ENCODE results near the gene TMEM185A. TPM values are rescaled to one million over a fixed set of nuclear protein-coding genes. Genes with fewer than 3 reads are reported as not detected.

The TMEM185A gene
- total RNA-seq, 6 experiments from 2014 or later = 6.4 to 10.6 (median 7.4) TPM

DNA sequence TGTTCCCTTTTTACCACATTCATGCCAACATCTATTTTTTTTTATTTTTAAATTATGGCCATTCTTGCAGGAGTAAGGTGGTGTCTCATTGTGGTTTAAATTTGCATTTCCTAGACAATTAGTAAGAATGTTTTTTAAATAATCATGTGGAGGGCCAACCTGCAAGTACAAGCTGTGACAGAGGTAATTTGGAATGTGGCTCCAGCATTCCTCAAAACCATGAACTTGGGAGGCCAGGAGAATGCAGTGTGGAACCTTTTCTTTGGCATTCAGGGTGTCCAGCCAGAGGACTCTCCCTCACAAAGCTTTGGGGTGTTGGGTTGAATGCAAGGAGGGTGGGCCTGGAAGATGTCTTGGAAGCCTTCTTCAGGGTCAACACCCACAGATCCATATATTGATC, 7.3 kb upstream of the TMEM185A start:
- Histone ChIP-seq H3K4me3 (no peak overlapping the region), H3K9me3 (no peaks in the 10 kb centered on the region), H3K27me3 (no peaks in the 10 kb centered on the region), H3K36me3 (no peaks in the 10 kb centered on the region), H3K4me1 (no peaks in the 10 kb centered on the region), H3K27ac (no peak overlapping the region)
- ATAC-seq (no peak), DNase-seq (no peak)
- no peak for TF ChIP-seq POLR2A (IDR thresholded peaks at IDR 0.05)
- TF ChIP-seq, protein P1, sequence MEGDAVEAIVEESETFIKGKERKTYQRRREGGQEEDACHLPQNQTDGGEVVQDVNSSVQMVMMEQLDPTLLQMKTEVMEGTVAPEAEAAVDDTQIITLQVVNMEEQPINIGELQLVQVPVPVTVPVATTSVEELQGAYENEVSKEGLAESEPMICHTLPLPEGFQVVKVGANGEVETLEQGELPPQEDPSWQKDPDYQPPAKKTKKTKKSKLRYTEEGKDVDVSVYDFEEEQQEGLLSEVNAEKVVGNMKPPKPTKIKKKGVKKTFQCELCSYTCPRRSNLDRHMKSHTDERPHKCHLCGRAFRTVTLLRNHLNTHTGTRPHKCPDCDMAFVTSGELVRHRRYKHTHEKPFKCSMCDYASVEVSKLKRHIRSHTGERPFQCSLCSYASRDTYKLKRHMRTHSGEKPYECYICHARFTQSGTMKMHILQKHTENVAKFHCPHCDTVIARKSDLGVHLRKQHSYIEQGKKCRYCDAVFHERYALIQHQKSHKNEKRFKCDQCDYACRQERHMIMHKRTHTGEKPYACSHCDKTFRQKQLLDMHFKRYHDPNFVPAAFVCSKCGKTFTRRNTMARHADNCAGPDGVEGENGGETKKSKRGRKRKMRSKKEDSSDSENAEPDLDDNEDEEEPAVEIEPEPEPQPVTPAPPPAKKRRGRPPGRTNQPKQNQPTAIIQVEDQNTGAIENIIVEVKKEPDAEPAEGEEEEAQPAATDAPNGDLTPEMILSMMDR (IDR thresholded peaks at IDR 0.05) = no peak
- intact Hi-C loops (cut with DNase I) = no loop called here

DNA sequence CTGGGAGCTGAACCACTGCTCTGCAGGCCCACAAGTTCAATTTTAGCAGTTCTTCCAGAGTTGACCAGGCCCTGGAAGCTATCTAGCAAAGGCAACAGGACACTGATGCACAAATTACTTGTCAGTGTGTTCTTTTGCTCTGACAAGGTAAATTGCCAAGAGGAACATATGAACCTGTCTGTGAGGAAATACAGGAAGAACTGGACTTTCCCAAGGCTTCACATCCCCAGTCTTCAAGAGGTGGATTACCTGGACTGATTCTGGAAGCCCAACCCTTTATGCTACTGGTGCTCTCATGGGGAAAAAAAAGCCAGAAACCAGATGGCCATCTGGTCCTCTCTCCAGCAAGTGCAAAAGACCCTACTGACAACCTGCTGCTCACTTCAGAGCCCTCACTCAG, 1.9 kb upstream of the TMEM185A start:
- H3K36me3 ChIP-seq = no peaks in the 10 kb centered on the region
- TF ChIP-seq, protein P1 (IDR thresholded peaks at IDR 0.05) = no peak
- TF ChIP-seq POLR2A (IDR thresholded peaks at IDR 0.05) = no peak
- no peak overlapping the region for H3K4me3 ChIP-seq
- no peaks in the 10 kb centered on the region for H3K4me1 ChIP-seq
- intact Hi-C loops (cut with DNase I) = no loop called here
- ATAC-seq = no peak
- DNase-seq = no peak
- no peaks in the 10 kb centered on the region for H3K9me3 ChIP-seq
- H3K27ac ChIP-seq = no peak overlapping the region
- no peaks in the 10 kb centered on the region for H3K27me3 ChIP-seq

DNA sequence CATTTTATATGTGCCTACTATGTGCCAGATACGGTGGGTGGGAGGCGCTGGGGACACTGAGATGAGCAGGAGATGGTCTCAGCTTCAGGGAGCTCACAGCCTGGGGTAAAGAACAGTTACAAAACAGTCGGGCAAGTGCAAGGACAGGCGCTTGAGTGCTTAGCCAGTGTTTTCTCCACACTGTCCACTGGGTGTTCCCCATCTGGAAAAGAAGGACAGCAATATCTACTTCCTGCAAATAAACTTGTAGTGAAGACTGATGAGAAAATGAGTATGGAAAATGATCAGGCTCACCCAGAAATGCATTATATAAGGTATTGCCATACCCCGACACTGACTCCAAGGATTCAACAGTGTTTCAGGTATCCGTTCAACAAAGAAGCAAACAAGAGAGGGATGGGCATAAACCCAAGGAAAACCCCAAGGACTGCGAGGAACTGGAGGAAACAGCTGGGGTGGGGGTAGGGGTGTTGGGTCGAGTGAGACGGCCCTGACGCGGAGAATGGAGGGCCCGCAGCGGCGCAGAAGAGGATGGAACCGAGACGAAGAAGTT, 835 bp downstream of the TMEM185A start:
- H3K9me3 ChIP-seq = no peaks in the 10 kb centered on the region
- no peaks in the 10 kb centered on the region for H3K27me3 ChIP-seq
- TF ChIP-seq, protein P1 (IDR thresholded peaks at IDR 0.05) = peak in 3 of 4 donors; percentile 8 to 10 (median 9)
- TF ChIP-seq POLR2A (IDR thresholded peaks at IDR 0.05) = no peak
- intact Hi-C loops (cut with DNase I) = no loop called here
- ATAC-seq (peak; percentile 66 to 73 (median 68)), DNase-seq (no peak)
- no peaks in the 10 kb centered on the region for H3K36me3 ChIP-seq
- peak overlapping the region; percentile 10 to 48 (median 29) for H3K27ac ChIP-seq
- H3K4me1 ChIP-seq = no peaks in the 10 kb centered on the region
- WGBS (ENCODE audit: insufficient coverage, low coverage, low lambda C conversion rate, missing lambda C conversion rate) = 22% methylated on average over 10 of the region's 16 CpGs
- H3K4me3 ChIP-seq = peak overlapping the region; percentile 62 to 73 (median 67)

DNA sequence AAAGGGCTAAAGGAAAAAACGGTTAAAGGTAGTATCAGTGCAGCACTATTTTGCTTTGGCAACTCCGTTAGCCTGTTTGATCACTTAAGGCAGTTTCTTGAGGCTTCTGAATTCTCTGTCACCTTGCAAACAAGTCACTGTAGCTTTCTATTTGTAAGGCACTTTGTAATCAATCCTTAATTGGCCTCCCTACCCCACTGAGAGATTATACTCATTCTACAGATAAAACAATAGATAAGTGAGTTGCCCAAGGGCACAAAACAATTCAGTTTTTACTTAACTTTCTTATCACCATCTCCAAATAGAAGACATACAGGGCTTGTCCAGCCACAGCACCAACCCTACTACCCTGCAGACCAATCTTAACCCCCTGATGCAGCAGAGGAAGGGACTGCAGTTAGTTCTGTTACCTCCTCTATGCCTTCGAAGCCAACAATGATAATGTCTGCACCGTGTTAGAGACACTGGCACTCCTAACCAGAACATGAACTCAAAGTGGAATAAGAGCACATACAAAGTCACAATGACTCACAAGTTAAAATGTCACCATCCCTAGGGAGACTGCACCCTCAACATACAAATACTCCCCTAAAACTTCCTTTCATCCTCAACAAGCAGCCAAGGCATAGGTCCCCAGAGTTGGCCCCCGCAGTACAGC, 1.7 kb downstream of the TMEM185A start:
- intact Hi-C loops (cut with DNase I) = no loop called here
- no peak for DNase-seq
- 64% methylated on average over 5 of the region's 5 CpGs for WGBS (ENCODE audit: insufficient coverage, low coverage, low lambda C conversion rate, missing lambda C conversion rate)
- H3K27me3 ChIP-seq = no peaks in the 10 kb centered on the region
- TF ChIP-seq POLR2A (IDR thresholded peaks at IDR 0.05) = no peak
- TF ChIP-seq, protein P1 (IDR thresholded peaks at IDR 0.05) = no peak
- peak in 1 of 4 donors; percentile 12 for ATAC-seq
- H3K4me1 ChIP-seq = no peaks in the 10 kb centered on the region
- no peak overlapping the region for H3K27ac ChIP-seq
- H3K4me3 ChIP-seq = peak overlapping the region in 1 of 3 donors; percentile 62
- H3K36me3 ChIP-seq = no peaks in the 10 kb centered on the region
- no peaks in the 10 kb centered on the region for H3K9me3 ChIP-seq

All from right lobe of liver (tissue), 6 donors.